Peyer's patch (tissue), 4 donors: ENCODE measurements around the gene GPR152.

Source experiments
- POLR2A ChIP-seq, 2 donors: fragments of 450-650 bp; IDR thresholded peaks; one replicate each; pipeline ENCODE4 v1.5.1; 2017; ENCODE audit warnings: antibody characterized with exemption in 2 of 2, mild to moderate bottlenecking in 2 of 2, moderate library complexity in 2 of 2
- TF ChIP-seq, protein P1 (sequence below), 6 experiments: fragments of 450-650 bp in 4 of 6; fragments of 200-600 bp in 2 of 6; sonication (generic) in 1 of 6; IDR thresholded peaks; one replicate each; pipeline ENCODE4 v1.5.1; 2017 to 2019; ENCODE audit warnings: antibody characterized with exemption in 6 of 6, mild to moderate bottlenecking in 3 of 6, moderate library complexity in 1 of 6

DNA sequence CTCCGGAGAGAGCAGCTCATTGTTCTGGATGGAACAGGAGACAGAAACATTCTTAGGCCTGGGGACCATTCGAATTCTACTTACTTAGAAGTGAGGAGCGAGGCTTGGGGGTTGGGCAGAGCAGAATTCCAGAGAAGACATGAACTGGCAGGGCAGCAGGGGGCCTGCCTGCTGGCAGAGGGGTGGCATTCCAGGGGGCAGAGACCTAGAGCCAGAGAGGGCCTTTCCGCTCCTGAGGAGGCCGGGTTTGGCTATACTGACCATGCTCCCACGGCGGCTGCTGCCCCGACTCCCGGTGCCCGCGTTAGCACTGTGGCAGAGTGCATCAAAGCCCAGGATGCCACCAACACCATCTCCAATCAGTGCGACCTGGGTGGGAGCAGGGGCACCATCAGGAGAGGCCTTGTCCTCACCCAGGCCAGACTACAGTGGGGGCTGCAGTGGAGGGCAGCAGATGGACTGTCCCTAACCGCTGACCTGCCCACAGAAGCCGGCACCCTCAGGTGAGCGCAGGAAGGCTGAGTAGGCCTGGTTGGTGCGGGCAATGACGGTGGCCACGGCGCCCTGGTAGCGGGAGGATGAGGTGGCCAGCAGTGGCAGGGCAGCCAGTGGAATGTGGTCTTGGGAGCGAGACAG, 45.2 kb upstream of the GPR152 start:
- TF ChIP-seq, protein P1, sequence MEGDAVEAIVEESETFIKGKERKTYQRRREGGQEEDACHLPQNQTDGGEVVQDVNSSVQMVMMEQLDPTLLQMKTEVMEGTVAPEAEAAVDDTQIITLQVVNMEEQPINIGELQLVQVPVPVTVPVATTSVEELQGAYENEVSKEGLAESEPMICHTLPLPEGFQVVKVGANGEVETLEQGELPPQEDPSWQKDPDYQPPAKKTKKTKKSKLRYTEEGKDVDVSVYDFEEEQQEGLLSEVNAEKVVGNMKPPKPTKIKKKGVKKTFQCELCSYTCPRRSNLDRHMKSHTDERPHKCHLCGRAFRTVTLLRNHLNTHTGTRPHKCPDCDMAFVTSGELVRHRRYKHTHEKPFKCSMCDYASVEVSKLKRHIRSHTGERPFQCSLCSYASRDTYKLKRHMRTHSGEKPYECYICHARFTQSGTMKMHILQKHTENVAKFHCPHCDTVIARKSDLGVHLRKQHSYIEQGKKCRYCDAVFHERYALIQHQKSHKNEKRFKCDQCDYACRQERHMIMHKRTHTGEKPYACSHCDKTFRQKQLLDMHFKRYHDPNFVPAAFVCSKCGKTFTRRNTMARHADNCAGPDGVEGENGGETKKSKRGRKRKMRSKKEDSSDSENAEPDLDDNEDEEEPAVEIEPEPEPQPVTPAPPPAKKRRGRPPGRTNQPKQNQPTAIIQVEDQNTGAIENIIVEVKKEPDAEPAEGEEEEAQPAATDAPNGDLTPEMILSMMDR (IDR thresholded peaks at IDR 0.05) = no peak
- TF ChIP-seq POLR2A (IDR thresholded peaks at IDR 0.05) = no peak
